SIG-M5 (cell line): Measurements from ENCODE around the gene ATXN7L1.

Experiments used
- DNase-seq: peaks from one replicate; lab custom pipeline; 2025; lab: John Stamatoyannopoulos, UW

Gene ATXN7L1

GRCh38 chr7:105580022-105580740, 296.2 kb downstream of the ATXN7L1 start:
- no peak for DNase-seq

- DNase-seq = no peak
Measured at GRCh38 chr7:105578496-105578895, 297.9 kb downstream of the ATXN7L1 start.

DNA sequence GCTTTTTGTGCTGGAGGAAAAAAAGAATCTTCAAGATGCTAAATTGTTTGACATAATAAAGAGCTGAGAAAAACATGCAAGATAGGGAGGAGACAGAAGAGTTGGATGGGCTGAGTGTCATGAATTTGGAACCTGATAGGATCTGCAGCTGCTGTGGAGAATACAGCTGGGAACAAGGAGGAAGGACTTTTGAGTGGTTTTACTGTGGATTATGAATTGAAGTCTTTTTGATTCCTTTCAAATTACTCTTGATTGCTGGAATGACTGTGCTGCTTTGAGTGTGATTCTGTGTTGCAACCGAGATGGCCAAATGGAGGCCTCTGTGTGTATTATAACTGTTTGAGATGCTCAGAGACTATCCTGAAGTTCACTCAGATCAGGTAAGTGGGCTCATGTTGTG, 299.1 kb downstream of the ATXN7L1 start:
- no peak for DNase-seq

- no peak for DNase-seq
Measured at GRCh38 chr7:105571891-105572290, 304.5 kb downstream of the ATXN7L1 start.

DNA sequence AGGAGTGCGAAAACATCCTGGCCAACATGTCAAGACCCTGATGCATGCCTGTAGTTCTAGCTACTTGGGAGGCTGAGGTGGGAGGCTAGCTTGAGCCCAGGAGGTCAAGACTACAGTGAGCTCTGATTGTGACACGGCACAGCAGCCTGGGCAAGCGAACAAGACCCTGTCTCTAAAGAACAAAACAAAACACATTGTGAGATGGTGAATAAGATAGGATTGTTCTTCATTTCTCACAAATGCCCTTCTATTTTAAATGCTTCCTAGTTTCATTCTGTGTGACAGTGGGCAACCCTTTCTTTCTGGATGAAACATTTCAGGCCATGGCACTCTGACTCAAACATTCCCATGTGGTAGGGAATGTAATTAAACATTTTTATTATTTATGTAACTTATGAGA, 308.6 kb downstream of the ATXN7L1 start:
- no peak for DNase-seq

- DNase-seq = no peak
Measured at GRCh38 chr7:105567024-105567423, 309.4 kb downstream of the ATXN7L1 start.

DNA sequence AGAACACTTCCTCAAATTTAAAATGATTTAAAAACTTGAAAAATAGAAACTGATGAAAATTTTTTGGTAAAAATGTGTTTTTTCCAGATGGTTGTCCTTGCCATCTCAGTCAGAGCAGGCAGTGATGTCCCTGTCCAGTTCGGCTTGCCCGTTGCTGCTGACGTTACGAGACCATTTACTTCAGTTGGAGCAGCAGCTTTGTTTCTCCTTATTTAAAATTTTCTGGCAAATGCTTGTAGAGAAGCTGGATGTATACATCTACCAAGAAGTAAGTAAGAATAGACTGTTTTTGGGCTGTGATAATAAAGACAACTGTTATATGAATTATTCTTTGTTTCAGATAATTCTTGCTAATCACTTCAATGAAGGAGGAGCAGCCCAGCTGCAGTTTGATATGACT, 311.2 kb downstream of the ATXN7L1 start:
- DNase-seq = no peak

GRCh38 chr7:105559926-105560325, 316.5 kb downstream of the ATXN7L1 start:
- no peak for DNase-seq
